CD4-positive, alpha-beta T cell treated with Interferon alpha-2 for 1 hour (primary cell): ENCODE results near the gene DNAJC3.
"Not testable (repeated sequence)": the region's sequence is repeated elsewhere in the genome, so short reads cannot be mapped to it uniquely, and the experiment has no call there.

Source experiments
- DNase-seq, 2 donors: peaks; one replicate each; pipeline ENCODE4 v3.0.0-alpha.2; 2020 to 2022

Gene DNAJC3

DNA sequence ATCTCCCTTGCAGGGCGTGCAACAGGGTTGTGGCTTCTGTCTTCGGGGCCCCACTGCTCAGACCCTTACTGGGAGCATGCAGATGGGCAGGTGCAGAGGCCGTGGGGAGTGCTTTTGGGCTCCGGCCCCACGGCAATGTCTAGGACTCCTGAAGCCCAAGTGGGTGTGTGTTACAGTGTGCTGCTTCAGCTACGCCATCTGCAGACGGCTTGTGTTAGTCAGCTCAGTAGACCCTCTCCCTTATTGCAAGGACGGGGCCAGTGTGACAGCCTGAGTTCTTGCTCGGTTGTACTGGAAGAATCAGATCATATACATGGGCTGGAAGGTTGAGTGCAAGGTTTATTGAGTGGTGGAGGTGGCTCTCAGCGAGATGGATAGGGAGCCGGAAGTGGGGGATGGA is 39.3 kb downstream of the DNAJC3 start:
- no peak for DNase-seq

DNA sequence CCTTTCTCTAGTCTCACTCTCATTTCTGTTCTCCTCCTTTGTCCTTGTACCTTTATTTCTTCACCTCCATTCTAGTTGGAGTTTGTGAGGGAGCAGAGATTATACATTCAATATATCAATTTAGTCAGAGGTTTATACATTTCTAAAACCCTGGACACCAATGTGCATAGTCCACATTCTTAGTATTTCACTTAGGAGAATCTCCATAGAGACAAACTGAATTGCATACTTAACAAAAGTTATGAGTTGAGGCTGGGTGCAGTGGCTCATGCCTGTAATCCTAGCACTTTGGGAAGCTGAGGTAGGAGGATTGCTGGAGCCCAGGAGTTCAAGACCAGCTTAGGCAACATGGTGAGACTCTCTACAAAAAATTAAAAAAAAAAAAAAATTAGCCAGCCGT is 45.3 kb downstream of the DNAJC3 start:
- DNase-seq = no peak

DNA sequence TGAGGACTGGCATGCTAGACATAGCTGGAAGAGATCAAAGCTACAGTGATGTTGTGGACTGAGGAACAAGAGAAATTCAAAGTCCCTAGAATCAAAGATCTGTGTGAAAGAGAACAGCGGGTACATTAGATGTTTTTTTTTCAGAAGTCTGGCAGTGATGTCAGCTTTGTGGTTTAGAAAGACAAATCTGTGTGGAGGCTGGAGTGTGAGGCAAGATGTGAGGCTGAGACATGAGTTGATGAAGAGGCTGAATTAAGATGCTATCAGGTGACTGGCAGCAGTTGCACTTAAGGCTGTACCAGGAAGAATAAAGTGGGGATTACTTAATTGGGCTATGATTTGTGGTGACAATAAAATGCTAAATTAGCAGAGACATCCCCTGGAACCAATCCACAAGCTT is 46.5 kb downstream of the DNAJC3 start:
- DNase-seq = no peak

DNA sequence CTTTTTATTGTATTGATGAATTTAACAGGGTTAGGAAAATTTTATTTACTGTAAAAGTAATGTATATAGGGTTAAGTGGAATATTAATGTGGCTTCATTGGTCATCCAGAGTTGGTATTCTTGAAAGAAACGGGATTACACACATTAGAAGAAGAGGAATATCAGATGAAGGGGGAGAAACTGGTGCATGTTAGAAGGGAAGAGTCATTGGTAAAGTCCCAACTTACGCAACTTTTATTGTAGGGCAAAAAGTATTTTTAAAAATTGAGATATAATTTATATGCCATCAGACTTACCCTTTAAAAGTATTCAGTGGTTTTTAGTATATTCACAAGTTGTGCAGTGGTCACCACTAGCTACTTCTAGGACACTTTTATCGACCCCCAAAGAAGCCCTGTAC is 47.3 kb downstream of the DNAJC3 start:
- DNase-seq = no peak

DNA sequence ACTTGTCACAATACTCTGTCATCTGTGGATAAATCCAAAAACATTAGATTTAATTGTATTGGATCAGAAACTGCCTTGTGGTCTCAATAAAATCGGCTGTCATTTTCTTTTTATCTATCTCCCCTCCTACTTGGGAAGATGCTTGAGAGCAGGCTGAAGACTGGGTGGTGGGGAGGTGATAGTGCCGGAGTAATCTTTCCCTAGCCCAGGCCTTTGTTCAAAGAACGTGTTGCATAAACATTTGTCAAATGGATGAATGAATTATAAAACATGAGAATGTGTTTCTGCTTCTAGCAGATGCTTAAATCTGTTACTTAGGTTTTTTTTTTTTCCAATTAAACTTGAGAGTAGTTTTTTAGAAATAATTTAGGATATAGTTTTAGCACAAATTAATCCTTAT is 49.9 kb downstream of the DNAJC3 start:
- no peak for DNase-seq

DNA sequence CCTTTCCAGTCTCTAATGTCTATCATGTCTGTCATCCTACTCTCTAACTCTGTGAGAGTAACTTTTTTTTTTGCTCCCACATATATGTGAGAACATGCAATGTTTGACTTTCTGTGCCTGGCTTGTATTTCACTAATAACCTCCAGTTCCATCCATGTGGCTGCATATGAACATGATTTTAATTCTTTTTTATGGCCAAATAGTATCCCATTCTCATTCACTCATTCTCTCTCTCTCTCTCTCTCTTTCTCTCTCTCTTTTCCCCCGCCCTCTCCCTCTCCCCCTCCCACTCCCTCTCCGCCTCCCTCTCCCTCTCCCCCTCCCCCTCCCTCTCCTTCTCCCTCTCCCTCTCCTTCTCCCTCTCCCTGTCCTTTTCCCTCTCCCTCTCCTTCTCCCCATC is 52.0 kb downstream of the DNAJC3 start:
- DNase-seq = no peak

DNA sequence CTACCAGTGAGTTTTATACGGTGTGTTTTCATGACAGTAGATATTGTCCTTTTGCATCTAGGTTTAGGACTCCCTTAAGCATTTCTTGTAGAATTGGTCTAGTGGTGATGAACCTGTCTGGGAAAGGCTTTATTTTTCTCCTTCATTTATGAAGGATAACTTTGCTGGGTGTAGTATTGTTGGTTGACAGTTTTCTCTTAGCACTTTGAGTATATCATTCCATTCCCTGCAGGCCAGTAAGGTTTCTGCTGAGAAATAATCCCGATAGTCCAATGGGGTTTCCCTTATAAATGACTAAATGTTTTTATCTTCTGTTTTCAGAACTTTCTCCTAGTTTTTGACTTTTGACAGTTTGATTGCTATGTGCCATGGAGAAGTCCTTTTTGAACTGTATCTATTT is 57.2 kb downstream of the DNAJC3 start:
- no peak for DNase-seq

DNA sequence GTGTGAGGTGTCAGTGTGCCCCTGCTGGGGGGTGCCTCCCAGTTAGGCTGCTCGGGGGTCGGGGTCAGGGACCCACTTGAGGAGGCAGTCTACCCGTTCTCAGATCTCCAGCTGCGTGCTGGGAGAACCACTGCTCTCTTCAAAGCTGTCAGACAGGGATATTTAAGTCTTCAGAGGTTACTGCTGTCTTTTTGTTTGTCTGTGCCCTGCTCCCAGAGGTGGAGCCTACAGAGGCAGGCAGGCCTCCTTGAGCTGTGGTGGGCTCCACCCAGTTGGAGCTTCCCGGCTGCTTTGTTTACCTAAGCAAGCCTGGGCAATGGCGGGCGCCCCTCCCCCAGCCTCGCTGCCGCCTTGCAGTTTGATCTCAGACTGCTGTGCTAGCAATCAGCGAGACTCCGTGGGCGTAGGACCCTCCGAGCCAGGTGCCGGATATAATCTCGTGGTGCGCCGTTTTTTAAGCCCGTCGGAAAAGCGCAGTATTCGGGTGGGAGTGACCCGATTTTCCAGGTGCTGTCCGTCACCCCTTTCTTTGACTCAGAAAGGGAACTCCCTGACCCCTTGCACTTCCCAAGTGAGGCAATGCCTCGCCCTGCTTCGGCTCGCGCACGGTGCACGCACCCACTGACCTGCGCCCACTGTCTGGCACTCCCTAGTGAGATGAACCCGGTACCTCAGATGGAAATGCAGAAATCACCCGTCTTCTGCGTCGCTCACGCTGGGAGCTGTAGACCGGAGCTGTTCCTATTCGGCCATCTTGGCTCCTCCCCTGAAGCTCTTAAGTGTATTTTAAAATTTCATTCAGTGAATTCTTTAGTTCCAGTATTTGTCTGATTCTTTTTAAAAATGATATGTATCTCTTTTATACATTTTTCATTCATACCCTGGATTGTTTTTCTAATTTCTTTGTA is 63.4 kb downstream of the DNAJC3 start:
- DNase-seq = not testable (repeated sequence)

DNA sequence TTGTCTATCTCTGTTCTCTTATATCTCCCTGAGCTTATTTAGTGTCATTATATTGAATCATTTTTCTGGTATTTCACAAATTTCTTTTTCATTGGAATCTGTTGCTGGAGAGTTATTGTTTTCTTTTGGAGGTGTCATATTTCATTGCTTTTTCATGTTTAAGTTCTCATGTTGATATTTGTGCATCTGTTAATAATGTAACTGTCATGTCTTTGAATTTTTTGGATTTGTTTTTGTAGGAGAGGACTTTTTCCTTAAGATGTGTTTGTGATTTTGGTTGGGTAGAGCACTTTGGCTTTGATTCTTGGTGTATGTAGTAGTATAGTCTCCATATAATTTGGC is 64.0 kb downstream of the DNAJC3 start:
- DNase-seq = no peak

DNA sequence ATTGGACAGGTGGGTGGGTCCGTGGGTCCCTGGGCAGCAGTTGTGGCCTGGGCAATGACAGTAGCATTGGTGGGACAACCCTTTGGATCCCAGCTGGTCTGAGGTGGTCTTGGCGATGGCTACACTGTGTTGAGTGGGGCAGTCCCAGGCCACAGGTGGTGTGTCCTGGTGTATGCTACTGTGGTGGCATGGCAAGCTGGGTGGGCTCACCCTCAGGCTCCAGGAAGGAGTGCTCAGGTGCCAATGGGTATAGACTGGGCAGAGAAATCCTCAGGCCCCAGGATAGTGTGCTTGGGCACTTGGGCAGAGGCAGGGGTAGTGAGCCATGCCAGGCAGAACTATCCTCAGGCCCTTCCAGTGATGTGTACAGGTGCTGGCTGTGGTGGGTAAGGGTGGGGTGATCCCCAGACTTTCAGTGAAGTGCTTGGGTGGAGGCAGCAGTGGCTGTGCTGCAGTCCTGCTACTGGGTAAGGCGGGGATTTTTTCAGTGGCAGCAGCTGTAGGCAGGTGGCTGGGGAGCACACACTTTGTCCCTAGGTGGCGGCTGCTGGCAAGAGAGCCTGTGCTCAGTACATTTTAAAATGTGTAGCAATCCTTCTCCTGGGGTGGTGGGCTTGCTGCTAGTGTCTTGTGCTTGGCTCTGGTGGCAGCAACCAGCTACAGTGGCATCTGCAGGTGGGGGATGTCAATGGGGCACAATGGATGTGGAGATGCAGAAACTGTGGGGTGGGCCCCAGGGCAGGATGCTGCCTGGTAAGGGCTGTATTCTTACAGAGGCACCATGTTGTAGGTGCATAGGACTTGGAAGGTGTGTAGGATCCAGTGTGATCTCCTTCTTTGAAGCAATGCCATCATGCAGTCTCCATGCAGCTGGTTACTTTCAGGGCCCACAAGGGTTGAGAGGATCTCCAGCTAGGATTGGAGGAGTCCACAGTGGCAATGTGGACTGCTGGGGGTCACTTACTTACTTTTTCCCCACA is 64.9 kb downstream of the DNAJC3 start:
- no peak for DNase-seq

DNA sequence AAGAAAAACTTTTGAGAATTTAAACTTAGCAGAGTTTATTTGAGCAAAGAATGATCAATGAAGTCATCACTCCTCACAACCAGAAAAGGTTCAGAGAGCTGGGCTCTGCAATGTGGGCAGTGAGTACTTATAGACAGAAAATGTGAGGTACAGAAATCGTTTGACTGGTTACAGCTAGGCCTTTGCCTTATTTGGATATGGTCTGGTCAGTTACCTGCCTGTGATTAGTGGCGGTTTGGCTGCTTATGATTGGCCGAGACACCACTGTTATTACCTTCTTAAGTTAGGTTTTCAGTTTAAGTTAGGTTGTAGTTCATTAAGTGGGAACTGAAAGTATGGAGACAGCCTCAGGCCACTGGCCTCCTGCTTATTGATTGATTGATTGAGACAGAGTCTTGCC is 66.3 kb downstream of the DNAJC3 start:
- no peak for DNase-seq

DNA sequence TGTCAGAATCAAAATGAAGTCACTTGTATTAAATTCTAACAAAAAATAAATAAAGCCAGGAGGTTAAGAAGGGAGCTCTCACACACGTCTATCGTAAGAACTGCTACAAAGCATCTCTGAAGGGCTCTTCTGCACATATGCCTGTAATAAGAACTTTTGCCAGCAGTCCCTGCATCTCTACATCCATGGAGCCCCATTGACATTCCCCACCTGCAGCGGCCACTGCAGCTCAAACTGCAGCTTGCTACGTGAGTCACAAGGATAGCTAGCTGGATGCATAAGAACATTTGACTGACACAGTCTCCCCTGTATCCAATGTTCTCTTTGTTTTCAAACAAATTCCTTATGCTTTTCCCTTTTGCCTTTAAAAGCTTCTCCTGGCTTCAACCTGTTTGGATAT is 68.3 kb downstream of the DNAJC3 start:
- no peak for DNase-seq

DNA sequence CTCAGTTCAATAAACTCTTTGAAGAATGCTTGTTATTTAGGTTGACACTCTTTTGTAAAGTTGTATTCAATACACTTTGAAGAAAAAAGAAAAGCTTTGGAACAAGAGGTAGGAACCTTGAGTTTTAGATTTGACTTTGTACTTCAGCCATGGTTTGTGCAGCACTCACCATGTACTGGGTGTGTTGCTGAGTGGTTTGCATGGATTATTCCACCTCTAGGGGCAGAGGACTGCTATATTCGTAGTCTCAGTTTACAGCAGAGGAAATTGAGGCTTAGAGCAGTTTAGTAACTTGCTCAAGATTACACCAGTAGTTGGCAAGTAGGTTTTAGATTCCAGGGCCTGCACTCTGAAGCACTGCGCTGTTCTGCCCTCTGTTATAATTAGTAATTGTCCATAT is 68.8 kb downstream of the DNAJC3 start:
- DNase-seq = no peak

DNA sequence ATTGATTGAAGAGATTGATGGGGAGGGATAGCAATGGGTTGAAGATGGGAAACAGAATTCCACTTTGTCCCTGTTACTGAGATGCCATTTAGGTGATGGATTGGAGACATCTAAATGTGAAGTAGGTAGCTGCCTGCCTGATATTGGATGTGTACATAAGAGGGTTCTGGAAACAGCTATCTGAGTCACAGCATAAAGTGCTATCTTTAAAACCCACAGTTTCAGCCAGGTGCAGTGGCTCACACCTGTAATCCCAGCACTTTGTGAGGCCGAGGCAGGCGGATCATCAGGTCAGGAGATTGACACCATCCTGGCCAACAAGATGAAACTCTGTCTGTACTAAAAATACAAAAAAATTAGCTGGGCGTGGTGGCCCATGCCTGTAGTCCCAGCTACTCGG is 72.6 kb downstream of the DNAJC3 start:
- no peak for DNase-seq

DNA sequence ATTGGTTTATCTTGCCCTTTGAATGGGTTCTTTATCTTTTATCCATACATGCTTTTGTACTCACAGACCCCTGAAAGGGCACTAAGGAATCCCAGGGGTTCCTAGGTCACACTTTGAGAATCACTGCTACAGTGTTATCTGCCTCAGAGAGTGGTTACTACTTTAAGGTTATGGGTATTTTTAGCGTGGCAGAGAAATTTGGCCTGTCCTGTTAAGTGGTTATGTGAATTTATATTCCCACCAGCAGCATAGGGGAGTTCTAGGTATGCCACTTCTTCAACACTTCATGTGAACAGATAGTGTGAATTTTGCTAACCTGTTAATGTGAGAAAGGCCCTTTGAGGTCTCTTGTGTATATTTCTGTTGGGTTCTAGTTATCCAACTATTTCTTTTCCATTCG is 75.7 kb downstream of the DNAJC3 start:
- no peak for DNase-seq

DNA sequence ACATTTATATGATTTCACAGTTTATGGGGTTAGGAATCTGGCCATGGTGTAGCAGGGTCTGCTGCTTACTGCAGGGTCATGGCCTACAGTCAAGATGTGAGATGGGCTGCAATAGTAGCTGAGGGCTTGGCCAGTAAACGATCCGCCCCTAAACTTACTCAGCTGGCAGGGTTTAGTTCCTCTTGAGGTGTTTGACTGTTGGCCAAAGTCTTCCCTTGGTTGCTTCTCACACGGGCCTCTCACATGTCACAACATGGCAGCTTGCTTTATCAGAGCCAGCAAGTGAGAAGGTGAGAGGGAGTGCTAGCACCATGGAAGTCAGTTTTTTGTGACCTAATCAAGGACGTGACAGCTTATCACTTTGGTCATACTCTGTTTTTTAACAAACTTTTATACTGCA is 77.1 kb downstream of the DNAJC3 start:
- DNase-seq = no peak

DNA sequence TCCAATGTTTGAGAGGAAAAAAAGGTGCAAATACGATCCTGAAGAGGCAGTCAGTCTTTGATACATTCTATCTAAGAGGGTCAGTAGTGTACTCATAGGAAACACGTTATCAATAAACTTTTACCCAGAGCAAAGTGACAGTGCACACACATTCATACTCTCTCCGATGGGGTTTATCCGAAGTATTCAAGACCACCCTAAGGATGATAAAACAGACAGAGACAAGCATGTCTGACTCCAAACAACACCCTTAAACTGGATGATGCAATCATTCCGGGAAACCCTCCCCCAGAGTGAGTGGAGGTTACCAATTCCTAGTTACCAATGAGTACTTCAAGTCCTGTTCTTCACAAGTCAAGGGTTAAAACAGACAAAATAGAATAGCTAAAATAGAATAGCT is 79.1 kb downstream of the DNAJC3 start:
- no peak for DNase-seq

DNA sequence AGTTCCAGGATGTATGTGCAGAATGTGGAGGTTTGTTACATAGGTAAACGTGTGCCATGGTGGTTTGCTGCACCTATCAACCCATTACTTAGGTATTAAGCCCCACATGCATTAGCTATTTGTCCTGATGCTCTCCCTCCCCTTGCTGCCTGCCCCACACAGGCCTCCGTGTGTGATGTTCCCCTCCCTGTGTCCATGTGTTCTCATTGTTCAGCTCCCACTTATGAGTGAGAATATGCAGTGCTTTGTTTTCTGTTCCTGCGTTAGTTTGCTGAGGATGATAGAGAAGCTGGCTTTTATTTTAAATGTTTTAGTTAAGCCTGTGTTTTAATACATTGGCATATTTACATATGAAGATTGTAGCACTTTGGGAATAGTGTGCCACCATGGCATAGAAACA is 85.7 kb downstream of the DNAJC3 start:
- DNase-seq = not testable (repeated sequence)

DNA sequence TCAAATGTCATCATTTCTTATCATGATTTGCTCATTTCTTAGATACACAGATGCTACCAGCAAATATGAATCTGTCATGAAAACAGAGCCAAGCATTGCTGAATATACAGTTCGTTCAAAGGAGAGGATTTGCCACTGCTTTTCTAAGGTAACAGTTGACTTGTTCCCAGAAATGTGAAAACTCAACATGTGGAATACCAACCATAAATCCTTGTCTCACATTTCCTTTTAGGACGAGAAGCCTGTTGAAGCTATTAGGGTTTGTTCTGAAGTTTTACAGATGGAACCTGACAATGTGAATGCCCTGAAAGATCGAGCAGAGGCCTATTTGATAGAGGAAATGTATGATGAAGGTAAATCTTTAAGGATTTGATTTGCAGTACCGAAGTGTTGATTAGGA is 86.7 kb downstream of the DNAJC3 start:
- DNase-seq = no peak

DNA sequence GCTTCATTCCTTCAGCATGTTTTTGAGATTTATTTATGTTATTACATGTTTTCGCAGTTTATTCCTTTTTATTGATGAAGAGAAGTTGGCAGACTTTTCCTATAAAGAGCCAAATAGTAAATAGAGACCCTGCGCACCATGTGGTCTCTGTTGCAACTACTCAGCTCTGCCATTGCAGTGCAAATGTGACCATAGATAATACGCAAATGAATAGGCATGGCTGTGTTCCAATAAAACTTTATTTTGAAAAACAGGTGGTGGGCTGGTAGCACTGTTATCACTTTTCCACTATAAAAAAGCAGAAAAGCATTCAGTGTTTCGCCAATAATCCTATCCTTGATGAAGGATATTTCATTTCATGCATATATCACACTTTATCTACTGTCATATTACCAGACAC is 95.0 kb downstream of the DNAJC3 start:
- DNase-seq = no peak

DNA sequence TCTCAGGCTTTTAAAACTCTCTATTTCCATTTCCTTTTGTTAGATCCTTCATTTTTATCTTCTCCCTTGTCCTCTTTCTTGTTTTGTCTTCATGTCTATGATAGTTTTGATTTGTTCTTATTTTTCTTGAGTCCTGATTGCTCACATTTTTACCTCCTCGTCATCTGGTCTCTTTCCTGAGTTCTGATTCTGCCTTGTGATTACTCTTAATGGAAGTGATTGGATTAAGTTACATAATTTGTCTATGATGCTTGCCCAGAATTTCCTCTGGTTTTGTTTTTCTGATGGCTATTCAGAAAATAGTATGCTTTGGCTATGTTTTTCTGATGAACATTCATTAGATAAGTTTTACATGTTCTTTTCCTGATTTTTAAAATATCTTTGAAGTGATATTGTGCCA is 102.6 kb downstream of the DNAJC3 start:
- no peak for DNase-seq

DNA sequence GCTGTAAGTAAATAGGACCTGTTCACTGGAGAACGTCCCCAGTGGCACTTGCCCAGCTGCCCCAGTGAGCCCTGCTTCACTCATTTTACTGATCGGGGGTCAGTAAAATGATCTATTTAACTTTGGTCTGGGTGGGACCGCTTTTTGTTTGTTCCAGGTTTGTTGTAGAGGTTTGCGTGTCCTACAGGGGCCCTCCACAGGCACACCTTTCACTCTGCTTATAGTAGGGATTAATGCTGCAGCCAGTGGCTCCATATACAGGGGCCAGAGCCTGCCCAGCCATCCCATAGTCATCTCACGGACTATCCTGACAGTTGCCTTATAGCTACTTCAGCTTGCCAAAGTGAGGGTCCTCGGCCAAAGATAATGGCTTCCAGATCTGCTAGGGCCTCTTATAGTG is 104.1 kb downstream of the DNAJC3 start:
- DNase-seq = no peak

DNA sequence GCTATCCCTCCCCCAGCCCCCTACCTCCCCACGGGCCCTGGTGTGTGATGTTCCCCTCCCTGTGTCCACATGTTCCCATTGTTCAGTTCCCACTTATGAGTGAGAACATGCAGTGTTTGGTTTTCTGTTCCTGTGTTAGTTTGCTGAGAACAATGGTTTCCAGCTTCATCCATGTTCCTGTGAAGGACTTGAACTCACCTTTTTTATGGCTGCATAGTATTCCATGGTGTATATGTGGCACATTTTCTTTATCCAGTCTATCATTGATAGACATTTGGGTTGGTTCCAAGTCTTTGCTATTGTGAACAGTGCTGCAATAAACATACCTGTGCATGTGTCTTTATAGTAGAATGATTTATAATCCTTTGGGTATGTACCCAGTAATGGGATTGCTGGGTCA is 105.0 kb downstream of the DNAJC3 start:
- DNase-seq = not testable (repeated sequence)

DNA sequence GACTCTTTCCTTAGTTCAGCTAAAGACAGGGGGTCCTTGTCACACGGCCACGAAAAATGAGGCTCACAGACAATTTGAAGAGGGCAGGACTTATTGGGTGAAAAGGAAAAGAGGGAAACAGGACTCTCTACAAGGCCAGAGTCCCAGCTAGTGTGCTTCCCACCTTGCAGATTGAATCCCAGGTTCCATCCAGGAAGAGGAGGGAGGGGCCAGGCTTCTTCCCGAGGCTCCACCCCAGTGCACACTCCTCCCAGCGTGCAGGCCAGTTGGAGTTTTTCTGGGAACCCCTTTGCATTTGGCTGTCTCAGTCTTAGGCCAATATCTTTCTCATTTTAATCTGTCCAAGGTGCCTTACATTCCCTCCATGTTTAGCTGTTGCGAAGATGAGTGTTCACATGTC is 106.8 kb downstream of the DNAJC3 start:
- no peak for DNase-seq
